ENCODE results near the gene OPRM1.
A peak's percentile ranks its signal among the peaks of the same experiment; 100 is the strongest.

OPRM1 gene

GRCh38 chr6:154209555-154209954 lies 170.5 kb downstream of the OPRM1 start:
- no peak for DNase-seq

GRCh38 chr6:154210678-154211077 lies 171.6 kb downstream of the OPRM1 start:
- DNase-seq: no peak

DNA sequence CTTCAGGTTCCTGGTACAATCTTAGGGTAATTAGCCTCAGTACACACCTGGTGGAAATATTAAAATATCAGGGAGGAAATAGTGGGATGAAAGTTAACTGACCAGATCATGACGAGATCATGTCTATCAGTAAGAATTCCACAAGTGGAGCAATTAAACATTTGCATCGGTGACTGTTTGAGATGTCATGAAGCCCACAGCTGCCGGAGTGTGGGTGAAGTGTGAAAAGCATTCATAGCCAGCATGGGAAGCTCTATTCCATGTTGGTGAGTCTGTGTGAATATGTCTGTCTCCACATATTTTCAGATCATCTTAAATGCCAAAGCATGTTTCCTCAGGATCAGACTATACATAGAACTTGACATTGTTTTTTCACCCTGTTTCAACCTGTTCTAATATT lies 174.7 kb downstream of the OPRM1 start:
- no peak for DNase-seq

DNA sequence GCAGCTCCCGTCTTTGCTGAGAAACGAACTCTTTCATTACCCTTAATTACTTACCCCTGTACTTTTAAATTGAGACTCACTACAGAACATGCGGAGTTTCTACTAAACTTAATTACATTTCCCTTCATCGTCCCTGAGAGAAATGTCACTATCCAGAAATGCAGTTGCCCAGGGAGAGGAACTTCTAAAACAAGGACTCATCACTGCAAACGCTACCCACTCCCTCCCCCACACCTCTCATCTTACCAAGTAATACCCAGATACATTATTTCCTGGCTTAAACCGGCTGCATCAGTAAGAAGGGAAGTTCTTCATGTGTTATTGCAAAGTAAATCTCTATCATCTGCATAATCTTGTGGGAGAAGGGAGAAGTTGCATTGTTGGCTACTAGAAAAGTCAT lies 179.3 kb downstream of the OPRM1 start:
- no peak for DNase-seq

DNA sequence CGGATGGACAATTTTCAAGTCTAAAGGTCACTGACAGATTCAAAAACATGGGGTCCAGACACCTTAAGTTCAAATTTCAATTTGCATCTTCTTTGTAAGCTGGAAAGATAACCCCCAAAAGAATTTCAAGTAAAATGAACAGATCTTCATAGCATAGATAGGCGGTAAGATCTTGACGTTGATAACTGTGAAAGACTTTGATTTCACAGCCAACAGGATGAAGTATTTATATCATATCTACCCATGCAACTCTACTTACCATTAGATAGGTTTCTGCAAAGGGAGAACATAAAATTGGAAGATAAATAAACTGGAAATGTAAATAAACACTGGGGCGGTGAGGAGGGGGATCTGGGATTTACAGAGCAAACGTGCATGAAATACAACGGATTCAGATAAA lies 179.7 kb downstream of the OPRM1 start:
- DNase-seq: no peak

DNA sequence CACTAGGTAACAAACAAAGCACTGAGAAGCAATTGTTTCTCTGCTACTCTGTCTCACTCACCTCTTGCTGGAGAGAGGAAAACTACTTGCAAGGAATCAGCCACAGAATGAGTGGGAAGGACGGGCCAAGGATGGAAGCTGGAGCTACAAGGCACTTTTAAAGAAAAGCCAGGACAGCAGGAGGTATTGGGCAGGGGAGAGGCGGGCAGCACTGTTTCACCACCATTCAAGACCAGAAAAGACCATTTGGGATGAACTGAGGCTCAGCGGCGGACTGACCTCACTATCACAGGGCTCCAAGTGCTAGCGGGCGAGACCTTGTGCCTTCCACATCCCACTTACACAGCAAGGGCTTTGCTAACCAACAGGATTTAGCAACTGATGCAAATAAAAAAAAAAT lies 180.2 kb downstream of the OPRM1 start:
- no peak for DNase-seq

DNA sequence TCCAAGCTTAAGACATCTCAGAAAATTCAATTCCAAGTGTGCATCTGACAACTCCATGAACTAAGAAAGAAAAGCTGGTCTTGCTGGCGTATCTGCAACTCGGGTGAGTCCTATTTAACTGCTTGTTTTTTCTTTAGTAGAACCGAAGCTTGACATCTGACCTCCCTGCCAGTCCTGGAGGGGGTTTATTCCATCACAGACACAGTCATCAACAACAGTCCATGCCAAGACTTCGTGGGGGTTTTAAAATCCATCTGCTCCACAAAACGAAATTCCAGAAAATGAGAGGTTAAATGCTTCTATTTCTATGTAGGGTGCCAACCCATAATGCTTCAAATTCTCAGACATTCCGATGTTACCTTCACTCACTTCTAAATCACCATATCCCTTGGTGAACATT lies 183.7 kb downstream of the OPRM1 start:
- DNase-seq: no peak

DNA sequence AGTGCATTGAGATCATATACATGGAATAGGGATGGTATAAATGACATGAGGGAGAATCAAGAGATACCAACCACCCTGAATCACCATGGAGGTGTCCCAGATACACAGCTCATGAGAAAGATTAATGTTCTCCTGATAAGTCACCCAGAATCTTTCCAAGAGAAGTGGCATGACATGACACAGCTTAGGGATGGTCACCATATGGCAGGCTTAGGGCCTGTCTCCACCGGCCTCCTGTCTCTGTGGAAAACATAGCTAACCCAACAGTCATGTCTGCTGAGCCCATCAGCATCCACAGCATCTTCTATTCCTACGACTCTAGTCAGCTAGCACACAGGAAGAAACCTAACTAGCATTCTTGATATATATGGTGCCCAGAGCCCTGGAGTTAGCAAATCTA lies 184.3 kb downstream of the OPRM1 start:
- DNase-seq: no peak

DNA sequence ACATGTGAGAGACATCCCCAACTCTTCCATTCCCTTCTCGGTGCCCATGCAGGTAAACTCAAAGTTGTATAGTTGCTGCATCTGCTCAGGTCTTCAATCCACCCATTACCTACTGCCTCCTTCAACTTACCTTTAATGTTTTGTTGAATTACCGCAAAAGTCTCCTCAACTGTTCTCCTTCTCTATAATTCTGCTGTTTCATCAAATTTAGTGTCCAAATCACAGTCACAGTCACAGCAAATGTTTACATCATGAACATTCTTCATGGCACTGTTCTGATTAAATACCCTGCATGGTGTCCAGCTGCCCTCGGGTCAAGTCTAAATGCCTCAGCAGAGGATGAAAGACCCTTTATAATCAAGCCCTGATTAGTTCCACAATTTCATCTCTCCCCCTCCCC lies 187.4 kb downstream of the OPRM1 start:
- DNase-seq: no peak

DNA sequence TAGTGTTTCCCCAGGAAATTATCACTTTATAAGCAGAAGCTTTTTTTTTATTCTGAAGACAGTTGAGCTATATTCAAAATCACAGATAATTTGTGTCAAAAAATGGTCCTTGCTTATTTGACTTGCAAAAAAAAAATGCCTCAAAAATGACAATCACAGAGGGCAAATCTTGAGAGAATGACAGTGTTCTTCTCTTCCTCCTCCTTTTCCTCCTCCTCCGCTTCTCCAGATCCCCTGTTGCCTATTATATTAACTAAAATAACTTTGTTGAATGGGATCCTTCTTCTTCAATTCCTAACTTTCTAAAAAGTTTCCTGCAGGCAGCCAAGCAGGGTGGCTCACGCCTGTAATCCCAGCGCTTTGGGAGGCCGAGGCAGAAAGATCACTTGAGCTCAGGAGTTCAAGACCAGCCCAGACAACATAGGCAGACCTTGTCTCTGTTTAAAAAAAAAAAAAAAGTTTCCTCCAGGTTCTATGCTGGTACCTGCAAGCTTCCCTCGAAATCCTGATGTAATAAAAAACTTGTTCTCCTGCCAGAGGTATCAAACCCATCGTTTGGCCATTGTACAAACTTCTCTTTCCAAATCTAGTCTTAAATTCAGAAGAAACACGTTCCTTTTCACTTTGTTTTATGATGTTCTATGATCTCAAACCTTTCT lies 189.0 kb downstream of the OPRM1 start:
- DNase-seq: no peak

GRCh38 chr6:154228521-154228905 lies 189.5 kb downstream of the OPRM1 start:
- no peak for DNase-seq

DNA sequence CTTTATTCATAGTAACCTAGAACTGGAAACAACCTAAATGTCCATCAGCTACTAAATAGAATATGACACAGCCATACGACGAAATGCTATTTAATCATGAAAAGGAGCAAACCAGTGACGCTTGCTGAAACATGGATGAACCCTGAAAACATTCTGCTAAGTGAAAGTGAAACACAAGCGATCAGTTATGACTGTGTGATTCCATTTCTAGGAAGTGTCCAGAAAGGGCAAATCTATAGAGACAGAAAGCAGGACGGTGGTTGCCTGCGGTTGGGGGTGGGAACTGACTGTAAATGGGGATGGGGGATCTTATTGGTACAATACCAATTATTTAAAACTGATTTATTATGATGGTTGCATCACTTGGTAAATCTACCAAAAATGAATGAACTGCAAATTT lies 190.7 kb downstream of the OPRM1 start:
- DNase-seq: no peak

DNA sequence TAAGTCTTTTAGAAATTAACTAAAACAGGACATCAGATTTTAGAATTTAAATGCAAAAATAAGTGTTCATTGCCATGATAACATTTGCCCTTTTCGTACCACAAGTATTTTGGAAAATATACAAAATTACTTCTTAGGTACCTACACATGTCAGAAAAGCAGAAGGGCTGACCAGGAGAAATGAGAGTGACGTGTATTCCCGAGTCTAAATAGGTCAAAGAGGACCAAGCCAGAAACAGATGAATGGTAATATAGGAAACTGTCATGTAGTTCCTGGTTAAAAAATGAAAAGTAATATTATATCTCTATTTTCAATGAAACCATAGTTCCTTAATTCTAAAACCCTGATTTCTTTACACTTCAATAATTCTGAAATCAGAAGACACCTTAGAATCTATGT lies 191.4 kb downstream of the OPRM1 start:
- no peak for DNase-seq

GRCh38 chr6:154230910-154231595 lies 192.0 kb downstream of the OPRM1 start:
- no peak for DNase-seq

GRCh38 chr6:154232013-154232910 lies 193.2 kb downstream of the OPRM1 start:
- no peak for DNase-seq

DNA sequence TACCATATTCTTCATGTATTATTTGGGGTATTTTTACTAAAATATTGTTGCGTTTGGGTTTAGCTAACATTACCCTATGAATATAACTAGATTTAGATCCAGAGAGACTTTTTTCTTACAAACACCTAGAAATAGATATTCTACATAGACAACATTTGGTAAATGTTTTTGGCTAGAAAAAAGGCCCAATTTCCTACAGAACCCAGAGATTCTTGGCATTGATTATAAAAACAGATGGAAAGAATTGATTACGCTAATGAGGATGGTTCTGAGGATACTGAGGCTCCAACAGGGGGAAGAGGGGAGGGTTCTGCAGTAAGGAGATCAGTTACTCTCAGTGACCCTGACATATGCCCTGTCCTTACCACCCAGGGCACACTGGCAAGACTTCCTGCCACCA lies 194.3 kb downstream of the OPRM1 start:
- DNase-seq: no peak

DNA sequence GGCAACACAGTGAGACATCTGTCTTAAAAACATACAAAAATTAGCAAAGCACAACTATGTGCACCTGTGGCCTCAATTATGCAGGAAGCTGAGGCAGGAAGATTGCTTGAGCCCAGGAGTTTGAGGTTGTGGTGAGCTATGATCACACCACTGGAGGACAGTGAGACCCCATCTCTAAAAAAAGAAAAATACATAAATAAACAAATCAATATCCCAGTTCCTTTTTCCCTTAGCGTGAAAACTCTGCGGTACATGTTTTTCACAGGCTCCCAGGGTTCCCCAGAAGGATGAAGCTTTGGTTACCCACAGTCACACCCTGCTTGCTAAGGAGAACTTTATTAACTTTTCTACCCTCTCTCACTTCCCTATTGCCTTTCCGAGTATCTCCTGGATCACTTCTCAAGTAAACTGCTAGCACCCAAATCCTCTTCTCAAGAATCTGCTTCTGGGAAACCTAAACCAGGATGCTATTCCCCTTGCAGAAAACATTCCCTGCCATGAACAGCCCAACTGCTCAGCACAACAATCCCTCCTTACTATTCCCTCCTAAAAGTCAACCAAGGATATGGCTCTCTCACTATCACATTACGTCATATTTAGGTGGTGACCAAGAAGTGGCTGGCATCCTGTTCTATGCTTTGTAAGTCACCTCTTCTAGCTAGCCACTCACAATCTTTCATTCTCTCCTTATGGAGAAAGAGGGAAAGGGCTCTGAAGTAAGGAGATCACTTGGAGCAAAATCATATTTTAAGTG lies 195.2 kb downstream of the OPRM1 start:
- DNase-seq: no peak

- DNase-seq: peak; percentile 12
These were observed 197.7 kb downstream of the OPRM1 start for GRCh38 chr6:154236646-154237301.

DNA sequence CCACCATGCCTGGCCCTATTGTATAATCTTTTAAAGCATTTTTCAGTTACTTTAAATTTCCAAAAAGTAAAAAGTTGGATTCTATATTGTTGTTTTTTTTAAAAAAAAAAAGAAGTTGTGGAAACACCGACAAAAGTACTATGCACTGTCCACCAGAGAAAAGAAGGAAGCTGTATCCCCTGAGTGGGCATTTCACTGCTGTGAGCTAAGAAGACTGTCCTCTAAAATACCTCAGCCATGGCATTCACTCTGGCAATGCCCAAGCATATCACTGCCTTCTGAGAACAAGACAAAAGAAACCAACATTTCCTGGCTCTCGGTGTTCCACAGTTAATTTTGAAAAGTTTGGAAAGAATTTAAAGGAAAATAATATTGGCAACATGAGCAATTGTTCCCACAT lies 199.8 kb downstream of the OPRM1 start:
- DNase-seq: no peak

GRCh38 chr6:154239392-154239791 lies 200.4 kb downstream of the OPRM1 start:
- DNase-seq: no peak

- DNase-seq: peak; percentile 50
These were observed 202.0 kb downstream of the OPRM1 start for GRCh38 chr6:154241061-154241460.

GRCh38 chr6:154241581-154241980 lies 202.5 kb downstream of the OPRM1 start:
- DNase-seq: peak; percentile 36
